Measurements from ENCODE around the gene CABP7.
"Not testable (repeated sequence)": the region's sequence is repeated elsewhere in the genome, so short reads cannot be mapped to it uniquely, and the experiment has no call there.

CABP7 gene

DNA sequence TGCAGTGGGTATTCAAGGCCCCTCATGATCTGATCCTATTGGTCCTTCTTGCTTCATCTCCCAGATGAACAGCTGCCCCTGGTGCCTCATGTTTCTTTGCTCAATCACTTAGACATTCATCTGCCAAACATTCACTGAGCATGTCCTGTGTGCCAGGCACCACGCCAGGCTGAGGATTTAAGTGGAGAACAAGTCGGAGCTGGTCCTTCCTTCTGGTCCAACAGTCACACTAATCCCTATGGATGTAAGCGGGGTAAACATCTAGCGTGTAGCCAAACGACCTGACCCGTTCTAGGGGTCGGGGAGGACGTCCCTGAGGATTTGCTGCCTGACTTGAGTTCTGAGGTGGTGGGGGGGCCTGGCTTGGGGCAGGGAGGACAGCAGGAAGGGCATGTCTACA lies 25.1 kb downstream of the CABP7 start:
- no peak for DNase-seq (ENCODE audit: extremely low read depth in 1 of 2, low read depth in 1 of 2)

DNA sequence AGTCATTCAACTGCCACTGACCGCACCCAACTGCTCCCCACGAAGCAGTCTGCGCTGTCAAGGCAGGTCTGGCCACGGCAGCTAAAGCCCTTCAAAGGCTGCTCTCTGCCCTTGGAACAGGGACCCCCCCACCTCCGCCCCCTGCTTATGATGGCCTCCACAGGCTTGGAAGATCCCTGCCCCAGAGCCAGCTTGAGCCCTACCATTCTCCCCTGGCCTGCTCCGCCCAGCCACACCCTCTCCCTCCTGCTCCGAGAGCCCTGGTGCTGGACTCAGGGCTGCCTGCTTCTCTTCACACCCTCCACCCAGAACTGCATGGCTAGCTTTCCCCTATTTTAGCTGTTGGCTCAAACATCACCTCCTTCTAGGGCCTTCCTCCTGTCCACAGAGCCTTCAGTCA lies 28.0 kb downstream of the CABP7 start:
- DNase-seq (ENCODE audit: extremely low read depth in 1 of 2, low read depth in 1 of 2) = no peak

DNA sequence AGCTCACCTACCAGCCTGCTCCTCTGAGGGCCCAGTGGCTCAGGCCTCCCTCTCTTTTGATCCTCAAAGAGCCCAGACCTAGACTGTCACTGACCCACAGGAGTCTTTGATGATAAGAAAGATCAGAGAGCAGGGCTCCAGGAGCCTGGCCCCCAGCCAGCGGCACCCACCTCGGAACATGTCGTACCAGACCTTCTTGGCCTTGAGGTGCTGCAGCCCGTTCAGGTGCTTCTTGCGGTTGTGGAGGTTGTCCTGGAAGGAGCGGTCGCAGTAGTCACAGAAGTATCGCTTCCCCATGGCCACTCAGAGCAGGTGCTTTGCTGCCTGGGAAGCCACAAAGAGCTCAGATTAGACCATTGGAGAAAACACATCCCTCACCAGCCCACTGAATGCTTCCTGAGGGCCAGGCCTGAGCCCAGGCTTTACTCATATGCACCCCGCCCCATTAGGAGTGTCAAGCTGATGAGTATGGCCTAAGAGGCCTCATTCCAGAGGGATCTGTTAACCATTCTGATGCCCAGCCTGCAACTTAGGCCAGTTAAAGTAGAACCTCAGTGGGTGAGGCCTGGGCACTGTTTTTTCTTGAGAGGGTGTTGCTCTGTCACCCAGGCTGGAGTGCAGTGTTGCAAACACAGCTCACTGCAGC lies 28.6 kb downstream of the CABP7 start:
- DNase-seq (ENCODE audit: extremely low read depth in 1 of 2, low read depth in 1 of 2) = no peak

DNA sequence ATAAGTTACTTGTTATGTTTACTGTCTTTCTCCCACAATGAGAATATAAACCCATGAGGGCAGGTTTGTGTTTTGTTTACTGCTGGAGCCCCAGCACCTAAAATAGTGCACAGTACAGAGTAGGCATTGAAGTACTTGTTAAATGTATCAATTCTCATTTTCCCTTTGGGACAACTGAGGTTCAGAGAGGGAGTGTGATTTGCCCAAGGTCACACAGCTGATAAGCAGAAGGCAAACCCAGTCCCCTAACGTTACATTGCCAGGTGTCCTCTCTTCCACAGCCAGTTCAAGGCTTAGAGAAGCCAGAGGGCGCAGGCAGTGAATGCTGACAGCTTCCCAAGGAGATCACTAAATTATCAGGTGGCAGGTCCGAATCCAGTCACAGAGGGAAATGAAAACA lies 30.2 kb downstream of the CABP7 start:
- no peak for DNase-seq (ENCODE audit: extremely low read depth in 1 of 2, low read depth in 1 of 2)

DNA sequence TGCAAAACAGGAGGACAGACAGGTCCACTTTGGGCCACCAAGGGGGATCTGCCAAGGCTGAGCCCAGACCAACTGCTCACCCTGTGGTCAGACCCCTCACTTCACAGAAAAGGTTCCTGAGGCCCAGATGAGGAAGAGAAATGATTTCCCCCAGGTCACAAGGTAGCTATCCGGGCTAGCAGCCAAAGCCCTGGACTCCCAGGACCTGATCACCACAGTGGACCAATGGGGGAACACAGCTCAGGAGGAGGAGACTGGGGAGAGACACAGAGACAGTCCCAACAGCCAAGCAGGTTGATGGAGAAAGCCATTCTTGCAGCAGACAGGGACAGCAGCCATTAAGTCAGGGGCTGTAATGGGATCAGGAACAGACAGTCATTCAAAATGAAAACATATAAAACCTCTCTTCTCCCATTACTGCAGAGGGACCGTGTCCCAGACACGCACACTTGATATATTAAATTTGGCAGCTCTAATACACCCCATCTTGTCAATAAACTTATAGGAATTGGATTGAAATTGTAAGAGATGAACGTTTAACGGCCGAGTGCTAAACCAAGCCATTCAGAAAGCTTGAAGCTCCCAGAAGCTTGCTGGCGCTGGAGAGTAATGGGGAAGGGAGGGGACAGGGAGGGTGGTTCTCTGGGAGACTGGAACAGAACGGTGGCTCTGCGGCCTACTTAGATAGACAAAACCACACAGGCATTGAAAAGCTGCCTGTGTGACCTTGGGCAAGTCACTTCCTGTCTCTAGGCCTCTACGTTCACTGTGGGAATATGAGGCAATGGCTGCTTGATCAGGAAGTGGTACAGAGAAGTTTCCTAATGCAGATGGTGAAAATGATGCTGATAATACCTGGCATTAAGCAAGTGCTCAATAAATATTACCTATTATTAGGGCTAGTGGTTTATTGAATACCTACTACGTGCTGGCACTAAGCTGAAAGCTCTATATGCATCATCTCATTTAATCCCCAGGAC lies 31.0 kb downstream of the CABP7 start:
- DNase-seq (ENCODE audit: extremely low read depth in 1 of 2, low read depth in 1 of 2) = no peak

DNA sequence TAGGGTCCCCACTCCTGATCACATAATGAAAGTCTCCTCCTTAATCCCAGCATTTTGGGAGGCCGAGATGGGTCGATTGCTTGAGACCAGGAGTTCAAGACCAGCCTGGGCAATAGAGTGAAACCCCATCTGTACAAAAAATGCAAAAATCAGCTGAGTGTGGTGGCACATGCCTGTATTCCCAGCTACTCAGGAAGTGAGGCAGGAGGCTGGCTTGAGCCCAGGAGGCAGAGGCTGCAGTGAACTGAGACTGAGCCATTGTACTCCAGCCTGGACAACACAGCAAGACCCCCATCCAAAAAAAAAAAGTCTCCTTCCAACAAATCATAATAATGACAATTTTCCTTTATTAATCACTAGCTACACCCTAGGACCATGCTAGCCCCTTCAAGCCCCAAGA lies 31.9 kb downstream of the CABP7 start:
- DNase-seq (ENCODE audit: extremely low read depth in 1 of 2, low read depth in 1 of 2) = no peak

DNA sequence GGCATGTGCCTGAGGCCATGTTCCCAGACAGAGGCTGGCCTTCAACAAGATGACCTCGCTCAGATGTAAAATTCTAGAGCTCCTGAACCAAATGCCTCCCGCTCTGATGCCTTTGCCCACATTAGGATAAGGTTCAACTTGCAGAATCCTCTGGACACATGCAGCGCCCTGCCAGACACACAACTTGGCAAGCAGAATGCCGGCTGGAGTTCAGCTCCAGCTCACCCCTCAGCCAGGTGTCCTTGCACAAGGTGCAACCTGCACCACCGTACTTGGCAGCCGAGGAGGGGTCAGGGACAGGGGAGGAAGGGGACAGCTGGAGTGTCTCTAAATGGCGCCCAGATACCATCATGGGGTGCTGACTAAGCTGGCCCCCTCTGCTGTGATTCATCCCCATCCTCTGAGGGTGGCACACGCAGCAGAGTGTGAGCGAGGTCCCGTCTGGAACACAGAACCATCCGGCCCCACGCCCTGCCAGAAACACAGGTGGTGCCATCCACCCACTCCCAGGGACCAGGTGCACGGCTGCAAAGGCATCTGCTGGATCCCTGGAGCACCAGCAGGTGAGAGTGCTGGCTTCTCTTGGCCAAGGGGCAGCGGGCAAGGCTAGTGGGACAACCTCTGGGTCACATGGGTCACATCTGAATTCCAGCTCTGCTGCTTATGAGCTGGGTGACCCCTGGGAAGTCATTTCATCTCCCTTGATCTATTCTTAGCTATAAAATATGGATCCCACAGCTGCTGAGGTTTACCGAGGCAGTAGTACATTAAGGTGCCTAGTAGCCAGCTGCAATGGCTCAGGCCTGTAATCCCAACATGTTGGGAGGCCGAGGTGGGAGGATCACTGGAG lies 34.2 kb downstream of the CABP7 start:
- no peak for DNase-seq (ENCODE audit: extremely low read depth in 1 of 2, low read depth in 1 of 2)

DNA sequence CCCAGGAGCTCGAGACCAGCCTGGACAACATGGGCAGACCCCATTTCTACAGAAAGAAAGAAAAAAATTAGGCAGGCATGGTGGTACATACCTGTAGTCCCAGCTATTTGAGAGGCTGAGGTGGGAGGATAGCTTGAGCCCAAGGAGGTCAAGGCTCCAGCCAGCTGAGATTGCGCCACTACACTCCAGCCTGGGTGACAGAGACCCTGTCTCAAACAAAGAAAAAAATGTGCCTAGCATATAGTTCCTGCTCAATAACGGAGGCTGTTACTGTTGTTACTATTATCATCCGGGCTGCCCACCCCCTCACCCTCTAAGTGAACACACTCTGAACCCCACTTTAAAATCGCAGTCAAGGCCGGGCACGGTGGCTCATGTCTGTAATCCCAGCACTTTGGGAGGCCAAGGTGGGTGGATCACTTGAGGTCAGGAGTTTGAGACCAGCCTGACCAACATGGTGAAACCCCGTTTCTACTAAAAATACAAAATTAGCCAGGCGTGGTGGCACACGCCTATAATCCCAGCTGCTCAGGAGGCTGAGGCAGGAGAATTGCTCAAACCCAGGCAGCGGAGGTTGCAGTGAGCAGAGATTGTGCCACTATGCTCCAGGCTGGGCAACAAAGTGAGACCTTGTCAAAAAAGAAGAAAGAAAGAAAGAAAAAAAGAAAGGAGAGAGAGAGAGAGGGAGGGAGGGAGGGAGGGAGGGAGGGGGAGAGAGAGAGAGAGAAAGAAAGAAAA lies 35.0 kb downstream of the CABP7 start:
- DNase-seq (ENCODE audit: extremely low read depth in 1 of 2, low read depth in 1 of 2) = not testable (repeated sequence)

DNA sequence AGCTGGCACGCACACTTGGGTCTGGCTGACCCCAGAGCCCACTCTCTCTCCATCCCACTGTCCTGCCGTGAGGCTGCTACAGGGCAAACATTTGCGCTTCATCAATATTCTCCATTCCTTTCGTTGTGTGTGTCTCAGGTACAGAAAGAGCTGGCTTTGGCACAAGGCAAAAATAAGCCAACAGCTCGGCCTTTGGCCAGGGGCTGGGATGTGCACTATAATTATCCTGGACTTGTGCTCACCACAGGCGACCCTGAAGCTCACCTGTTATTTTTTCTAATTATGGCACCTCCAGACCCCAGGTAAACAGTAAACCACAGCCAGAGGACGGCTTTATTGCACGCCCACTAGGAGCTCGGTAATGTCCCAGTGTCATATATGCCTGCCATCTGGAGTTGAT lies 36.1 kb downstream of the CABP7 start:
- no peak for DNase-seq (ENCODE audit: extremely low read depth in 1 of 2, low read depth in 1 of 2)

DNA sequence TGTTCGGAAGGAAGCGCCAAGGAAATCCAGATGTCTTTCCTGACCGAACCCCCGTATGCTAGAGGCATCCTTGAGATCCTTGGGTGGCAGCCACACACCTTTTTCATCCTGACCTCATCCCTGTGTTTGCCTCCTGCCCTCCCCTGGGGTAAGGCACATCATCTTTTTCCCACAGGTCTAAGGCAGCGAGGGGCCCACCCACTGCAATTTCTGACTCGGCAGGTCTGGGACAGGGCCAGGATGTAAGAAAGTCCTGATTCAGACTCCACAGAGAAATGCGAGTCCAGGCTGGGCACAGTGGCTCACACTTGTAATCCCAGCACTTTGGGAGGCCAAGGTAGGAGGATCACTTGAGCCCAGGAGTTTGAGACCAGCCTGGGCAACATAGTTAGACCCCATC lies 36.5 kb downstream of the CABP7 start:
- no peak for DNase-seq (ENCODE audit: extremely low read depth in 1 of 2, low read depth in 1 of 2)

DNA sequence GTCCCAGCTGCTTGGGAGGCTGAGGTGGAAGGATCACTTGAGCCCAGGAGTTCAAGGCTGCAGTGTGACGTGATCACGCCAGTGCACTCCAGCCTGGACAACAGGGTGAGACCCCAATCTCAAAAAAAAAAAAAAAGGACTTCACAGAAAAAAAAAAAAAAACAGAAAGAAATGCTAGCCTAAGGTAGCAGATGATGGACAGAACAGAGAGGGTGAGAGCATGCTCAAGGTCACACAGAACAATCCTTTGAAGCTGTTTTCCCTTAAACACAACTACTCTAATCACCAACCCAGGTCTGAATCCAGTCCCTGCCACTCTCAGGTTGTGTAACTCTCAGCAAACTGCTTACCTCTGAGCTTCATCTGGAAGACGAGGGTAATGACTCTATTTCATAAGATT lies 37.3 kb downstream of the CABP7 start:
- no peak for DNase-seq (ENCODE audit: extremely low read depth in 1 of 2, low read depth in 1 of 2)

DNA sequence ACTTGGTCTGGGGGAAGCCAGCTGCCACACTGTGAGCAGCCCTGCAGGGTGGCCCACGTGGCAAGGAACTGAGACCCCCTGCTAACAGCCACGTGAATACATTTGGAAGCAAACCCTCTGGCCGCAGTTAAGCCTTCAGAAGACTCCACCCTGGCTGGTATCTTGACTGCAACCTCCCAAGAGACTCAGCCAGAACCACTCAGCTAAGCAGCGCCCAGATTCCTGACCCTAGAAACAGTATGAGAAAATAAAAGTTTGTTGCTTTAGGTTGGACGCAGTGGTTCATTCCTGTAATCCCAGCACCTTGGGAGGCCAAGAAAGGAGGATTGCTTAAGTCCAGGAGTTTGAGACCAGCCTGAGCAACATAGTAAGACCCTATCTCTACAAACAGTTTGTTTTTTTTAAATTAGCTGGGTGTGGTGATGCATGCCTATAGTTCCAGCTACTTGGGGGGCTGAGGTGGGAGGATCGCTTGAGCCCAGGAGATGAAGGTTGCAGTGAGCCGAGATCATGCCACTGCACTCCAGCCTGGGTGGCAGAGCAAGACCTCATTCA lies 38.3 kb downstream of the CABP7 start:
- no peak for DNase-seq (ENCODE audit: extremely low read depth in 1 of 2, low read depth in 1 of 2)

DNA sequence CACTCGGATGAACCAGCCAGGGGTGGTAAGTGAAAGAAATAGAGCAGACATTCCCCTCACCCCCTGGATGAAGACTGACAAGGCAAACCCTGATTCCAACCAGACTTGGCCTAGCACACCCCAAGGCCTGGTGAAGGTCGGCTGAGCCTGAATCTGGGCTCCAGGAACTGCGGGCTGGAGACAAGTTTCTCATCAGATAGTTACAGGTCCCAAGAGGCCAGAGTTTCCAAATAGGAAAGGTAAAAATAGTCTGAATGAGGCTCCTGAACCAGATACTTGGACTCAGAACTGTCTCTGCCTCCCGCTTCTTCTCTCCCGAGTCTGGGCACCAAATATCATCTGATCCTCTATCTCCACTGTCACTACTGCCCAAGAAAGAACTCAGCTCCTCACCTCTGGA lies 39.2 kb downstream of the CABP7 start:
- no peak for DNase-seq (ENCODE audit: extremely low read depth in 1 of 2, low read depth in 1 of 2)

DNA sequence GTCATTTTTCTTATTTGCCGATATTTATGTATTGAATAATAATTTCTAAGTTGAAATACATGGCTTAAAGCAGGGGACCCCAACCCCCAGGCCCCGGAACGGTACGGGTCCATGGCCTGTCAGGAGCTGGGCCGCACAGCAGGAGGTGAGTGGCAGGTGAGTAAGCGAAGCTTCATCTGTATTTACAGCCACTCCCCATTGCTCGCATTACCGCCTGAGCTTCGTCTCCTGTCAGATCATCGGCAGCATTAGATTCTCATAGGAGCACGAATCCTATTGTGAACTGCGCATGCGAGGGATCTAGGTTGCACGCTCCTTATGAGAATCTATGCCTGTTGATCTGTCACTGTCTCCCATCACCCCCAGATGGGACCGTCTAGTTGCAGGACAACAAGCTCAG lies 42.5 kb downstream of the CABP7 start:
- no peak for DNase-seq (ENCODE audit: extremely low read depth in 1 of 2, low read depth in 1 of 2)

DNA sequence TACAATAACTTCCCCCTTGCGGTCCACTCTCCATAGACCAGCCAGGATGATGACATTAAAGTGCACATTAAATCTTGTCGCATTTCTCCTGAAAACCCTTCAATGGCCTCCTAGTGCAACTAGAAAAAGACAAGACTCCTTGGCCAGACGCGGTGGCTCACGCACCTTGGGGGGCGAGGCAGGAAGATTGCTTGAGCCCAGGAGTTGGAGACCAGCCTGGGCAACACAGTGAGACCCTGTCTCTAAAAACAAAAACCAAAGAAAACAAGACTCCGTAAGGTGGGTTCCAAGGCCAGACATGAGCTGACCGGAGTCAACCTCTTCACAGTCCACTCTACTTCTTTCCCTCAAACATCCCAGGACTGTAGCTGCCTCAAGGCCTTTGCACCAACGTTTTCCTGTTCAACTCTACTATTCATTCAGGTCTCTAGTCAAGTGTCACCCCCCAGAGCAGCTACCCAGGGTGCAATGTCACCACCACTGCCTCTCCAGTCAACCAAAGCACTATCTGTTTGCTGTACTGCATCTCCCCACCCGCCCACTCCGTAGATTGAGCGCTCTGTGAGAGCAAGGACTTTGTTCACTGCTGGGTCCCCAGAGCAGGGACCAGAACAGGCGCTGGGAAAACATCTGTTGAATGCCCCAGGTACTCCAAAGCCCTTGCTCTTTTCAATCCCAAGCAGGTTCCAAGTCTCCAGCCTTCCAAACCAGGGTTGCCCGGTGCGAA lies 46.3 kb downstream of the CABP7 start:
- no peak for DNase-seq (ENCODE audit: extremely low read depth in 1 of 2, low read depth in 1 of 2)

DNA sequence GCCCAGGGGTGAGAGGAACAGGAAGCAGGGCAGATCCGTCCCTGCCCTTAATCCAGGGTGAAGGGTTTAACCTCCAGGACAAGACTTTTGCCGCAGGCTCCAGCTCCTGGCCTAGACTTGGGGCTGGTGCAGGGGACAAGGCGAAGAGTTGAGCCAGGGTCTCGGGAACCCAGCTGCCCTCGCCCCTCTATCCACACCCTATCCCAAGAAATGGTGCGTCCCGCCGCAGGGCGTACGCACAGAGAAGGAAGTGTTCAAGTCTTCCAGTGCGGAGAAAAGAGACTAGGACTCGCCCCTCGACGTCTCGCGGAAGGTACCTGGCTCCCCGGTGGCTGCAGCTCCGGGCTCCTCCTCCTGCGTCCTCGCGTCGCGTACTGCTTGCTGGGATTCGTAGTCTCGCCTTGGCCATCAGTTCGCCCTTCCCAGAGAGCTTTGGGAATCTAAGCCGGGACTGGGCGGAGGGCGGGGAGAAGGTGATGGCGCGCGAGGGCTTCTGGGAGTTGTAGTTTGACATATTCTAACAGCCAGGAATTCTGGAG lies 46.9 kb downstream of the CABP7 start, which contains the start of gene ZMAT5:
TSS of gene ZMAT5 (minus strand) at position 376 of the 539 bp plus-strand sequence. CDS start 18,463 bp downstream, outside the sequence.
- DNase-seq (ENCODE audit: extremely low read depth in 1 of 2, low read depth in 1 of 2) = peak; percentile 76 to 80

DNA sequence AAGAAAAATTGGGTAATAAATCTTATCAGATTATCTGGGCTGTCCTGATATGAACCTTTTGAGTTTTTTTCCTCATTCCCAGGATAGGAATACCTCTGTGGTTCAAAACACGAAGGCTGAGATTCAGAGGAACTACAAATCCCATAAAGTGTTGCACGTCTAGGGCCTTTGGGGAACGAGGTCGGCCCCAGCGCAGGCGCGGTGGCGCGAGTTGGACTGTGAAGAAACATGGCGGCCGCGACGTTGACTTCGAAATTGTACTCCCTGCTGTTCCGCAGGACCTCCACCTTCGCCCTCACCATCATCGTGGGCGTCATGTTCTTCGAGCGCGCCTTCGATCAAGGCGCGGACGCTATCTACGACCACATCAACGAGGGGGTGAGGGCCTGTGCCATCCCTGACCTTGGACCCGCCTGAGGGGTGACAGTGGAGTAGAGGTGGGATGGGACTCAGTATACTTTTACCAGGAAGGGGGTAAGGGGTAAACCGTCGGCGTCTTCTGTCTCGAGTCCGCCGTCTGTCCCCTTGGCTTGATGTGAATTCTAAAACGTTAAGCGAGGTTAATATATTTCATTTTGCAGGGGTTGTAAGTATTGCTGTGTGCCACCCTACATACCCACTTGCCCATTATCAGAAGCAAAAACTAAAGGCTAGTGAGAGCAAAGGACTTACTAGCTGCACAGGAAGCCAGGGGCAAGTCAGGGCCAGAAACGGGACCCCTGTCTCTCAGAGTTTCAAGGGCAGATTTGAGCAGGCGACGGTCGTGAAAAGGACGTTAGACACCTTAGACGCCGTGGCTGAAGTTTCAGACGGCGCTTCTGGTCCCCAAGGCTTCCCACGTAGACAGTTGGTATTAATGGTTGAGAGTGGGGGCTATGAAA lies 47.6 kb downstream of the CABP7 start, which contains the start of gene UQCR10:
TSS of gene UQCR10 (plus strand) at position 199 of the 881 bp plus-strand sequence. CDS start at position 229, 30 bp downstream.
- peak; percentile 77 to 89 for DNase-seq (ENCODE audit: extremely low read depth in 1 of 2, low read depth in 1 of 2)

DNA sequence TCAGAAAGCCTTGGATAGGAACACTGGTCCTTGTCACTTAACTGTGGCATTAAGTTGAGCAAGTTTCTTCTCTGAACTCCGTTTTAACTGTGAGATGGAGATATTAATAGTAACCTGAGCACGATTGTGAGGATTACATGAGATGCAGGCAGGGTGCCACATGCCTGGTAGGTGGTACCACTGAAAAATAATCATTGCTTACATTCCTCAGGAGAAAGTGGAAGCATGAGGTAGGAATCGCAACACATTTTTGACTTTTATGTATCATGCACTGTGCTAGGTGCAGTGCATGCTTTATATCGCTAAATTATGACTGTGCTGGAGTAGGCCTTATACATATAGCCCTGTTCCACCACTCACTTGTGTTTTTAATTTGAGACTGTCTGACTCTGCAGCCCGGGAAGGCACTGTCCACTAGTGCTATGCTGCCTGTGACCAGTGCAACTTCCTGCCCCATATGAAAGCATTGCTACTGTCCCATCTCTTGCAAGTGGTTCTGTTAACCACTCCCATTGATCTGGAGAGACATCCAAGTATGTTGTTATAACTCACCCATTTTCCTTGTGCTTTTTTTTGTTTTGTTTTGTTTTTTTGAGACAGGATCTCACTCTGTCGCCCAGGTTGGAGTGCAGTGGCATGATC lies 48.4 kb downstream of the CABP7 start:
- DNase-seq (ENCODE audit: extremely low read depth in 1 of 2, low read depth in 1 of 2) = no peak

All from activated CD8-positive, alpha-beta memory T cell treated with anti-CD3 and anti-CD28 coated beads for 1 hour (primary cell).